ENCODE data around the gene SMARCAL1. TPM values are rescaled to one million over a fixed set of nuclear protein-coding genes. Genes with fewer than 3 reads are reported as not detected.
A peak's percentile ranks its signal among the peaks of the same experiment; 100 is the strongest.

Gene SMARCAL1
- total and polyA plus RNA-seq, 2 experiments from 2014 or later = 18.8 to 19.9 TPM

- H3K9me2 ChIP-seq (replicated peaks; ENCODE audit: insufficient read depth) = no peaks in the 10 kb centered on the region
- WGBS (ENCODE audit: low lambda C conversion rate, missing lambda C conversion rate) = 94% methylated on average over 6 of the region's 6 CpGs
Observed at GRCh38 chr2:216394881-216395280, 17.4 kb upstream of the SMARCAL1 start.

DNA sequence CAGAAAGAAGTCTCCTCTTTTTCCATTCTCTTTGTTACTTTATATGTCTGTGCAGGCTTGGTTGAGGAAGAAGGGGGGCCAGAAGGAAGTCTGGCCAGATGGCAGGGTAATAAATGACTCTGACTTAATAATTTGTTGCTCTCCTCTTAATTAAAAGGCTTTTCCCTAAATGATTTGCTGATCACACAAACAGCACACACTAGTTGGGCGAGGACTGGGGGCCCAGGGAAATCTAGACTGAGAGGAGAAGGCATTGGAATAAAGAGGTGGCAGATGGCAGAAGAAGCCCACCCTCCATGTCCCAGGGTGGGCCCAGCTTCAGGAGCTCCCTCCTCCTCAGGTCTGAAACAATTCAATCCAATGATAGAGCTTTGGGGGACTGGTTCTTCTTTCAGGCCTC is 12.7 kb upstream of the SMARCAL1 start:
- Histone ChIP-seq H3K9me2 (replicated peaks; ENCODE audit: insufficient read depth) (no peaks in the 10 kb centered on the region), H2AFZ (no peak overlapping the region), H3K4me3 (no peak overlapping the region), H3K4me2 (no peak overlapping the region), H3K79me2 (no peaks in the 10 kb centered on the region), H3K9me3 (ENCODE audit: low read depth) (no peaks in the 10 kb centered on the region), H3K36me3 (replicated peaks; ENCODE audit: insufficient read depth, low read depth) (no peaks in the 10 kb centered on the region), H3K27ac (no peak overlapping the region), H3K27me3 (peaks cover 5% of the 10 kb centered on the region), H4K20me1 (ENCODE audit: insufficient read depth, poor library complexity, severe bottlenecking) (no peaks in the 10 kb centered on the region), H3K4me1 (ENCODE audit: insufficient read depth) (no peaks in the 10 kb centered on the region)
- no peak for DNase-seq (ENCODE audit: low spot score)
- no peak for TF ChIP-seq EZH2 (IDR thresholded peaks at IDR 0.05; ENCODE audit: borderline replicate concordance)
- TF ChIP-seq EZH2phosphoT487 (IDR thresholded peaks at IDR 0.05; ENCODE audit: low read depth, severe bottlenecking, unreplicated experiment) = no peak
- no peak for TF ChIP-seq CTCF (IDR thresholded peaks at IDR 0.05; ENCODE audit: poor library complexity)
- 74% methylated on average over 1 of the region's 1 CpG for WGBS (ENCODE audit: low lambda C conversion rate, missing lambda C conversion rate)

More at GRCh38 chr2:216394881-216395280, 17.4 kb upstream of the SMARCAL1 start:
- Histone ChIP-seq H3K36me3 (replicated peaks; ENCODE audit: insufficient read depth, low read depth) (no peaks in the 10 kb centered on the region), H3K4me3 (no peak overlapping the region), H3K4me1 (ENCODE audit: insufficient read depth) (no peaks in the 10 kb centered on the region), H4K20me1 (ENCODE audit: insufficient read depth, poor library complexity, severe bottlenecking) (no peaks in the 10 kb centered on the region), H3K9me3 (ENCODE audit: low read depth) (no peaks in the 10 kb centered on the region), H3K79me2 (no peaks in the 10 kb centered on the region), H2AFZ (no peak overlapping the region), H3K27ac (no peak overlapping the region), H3K4me2 (no peak overlapping the region), H3K27me3 (peaks cover 5% of the 10 kb centered on the region)
- no peak for TF ChIP-seq EZH2phosphoT487 (IDR thresholded peaks at IDR 0.05; ENCODE audit: low read depth, severe bottlenecking, unreplicated experiment)
- DNase-seq (ENCODE audit: low spot score) = no peak

GRCh38 chr2:216402751-216403150 is 9.5 kb upstream of the SMARCAL1 start:
- Histone ChIP-seq H3K4me3 (no peak overlapping the region), H4K20me1 (ENCODE audit: insufficient read depth, poor library complexity, severe bottlenecking) (no peaks in the 10 kb centered on the region), H3K9me2 (replicated peaks; ENCODE audit: insufficient read depth) (no peaks in the 10 kb centered on the region), H3K36me3 (replicated peaks; ENCODE audit: insufficient read depth, low read depth) (no peaks in the 10 kb centered on the region), H3K9me3 (ENCODE audit: low read depth) (no peaks in the 10 kb centered on the region), H3K27me3 (peaks cover 19% of the 10 kb centered on the region), H3K27ac (no peak overlapping the region), H3K4me2 (no peak overlapping the region), H3K4me1 (ENCODE audit: insufficient read depth) (no peaks in the 10 kb centered on the region), H3K79me2 (no peaks in the 10 kb centered on the region), H2AFZ (no peak overlapping the region)
- no peak for DNase-seq (ENCODE audit: low spot score)
- WGBS (ENCODE audit: low lambda C conversion rate, missing lambda C conversion rate) = 90% methylated on average over 6 of the region's 6 CpGs
- no peak for TF ChIP-seq EZH2phosphoT487 (IDR thresholded peaks at IDR 0.05; ENCODE audit: low read depth, severe bottlenecking, unreplicated experiment)
- TF ChIP-seq EZH2 (IDR thresholded peaks at IDR 0.05; ENCODE audit: borderline replicate concordance) = no peak
- TF ChIP-seq CTCF (IDR thresholded peaks at IDR 0.05; ENCODE audit: poor library complexity) = no peak

DNA sequence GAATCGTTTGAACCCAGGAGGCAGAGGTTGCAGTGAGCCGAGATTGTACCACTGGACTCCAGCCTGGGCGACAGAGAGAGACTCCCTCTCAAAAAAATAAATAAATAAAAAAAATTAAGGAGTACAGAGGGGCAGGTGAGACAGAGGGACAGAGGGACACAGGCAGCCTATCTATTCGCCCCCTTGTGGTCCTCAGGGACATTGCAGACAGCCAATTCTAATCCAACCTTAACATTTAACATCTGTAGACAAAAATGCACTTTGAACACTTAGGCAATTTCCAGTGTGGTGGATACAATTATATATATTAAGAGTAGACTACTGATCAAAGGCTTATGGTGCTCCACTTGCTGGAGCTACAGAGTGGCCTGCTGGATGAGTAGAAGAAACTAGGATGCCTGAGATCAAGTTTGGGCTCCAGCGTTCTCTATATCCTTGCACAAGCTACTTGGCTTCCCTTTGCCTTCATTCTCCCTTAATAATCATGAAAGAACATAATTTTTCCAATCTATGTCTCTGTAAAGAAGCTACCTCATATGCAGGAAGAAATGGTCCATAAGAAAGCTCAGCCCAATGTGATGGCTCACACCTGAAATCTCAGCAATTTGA is 8.2 kb upstream of the SMARCAL1 start:
- no peaks in the 10 kb centered on the region for H3K36me3 ChIP-seq (replicated peaks; ENCODE audit: insufficient read depth, low read depth)
- H3K79me2 ChIP-seq = no peaks in the 10 kb centered on the region
- 49% methylated on average over 4 of the region's 5 CpGs for WGBS (ENCODE audit: low lambda C conversion rate, missing lambda C conversion rate)
- no peaks in the 10 kb centered on the region for H4K20me1 ChIP-seq (ENCODE audit: insufficient read depth, poor library complexity, severe bottlenecking)
- DNase-seq (ENCODE audit: low spot score) = peak; percentile 43
- peak; percentile 58 for TF ChIP-seq CTCF (IDR thresholded peaks at IDR 0.05; ENCODE audit: poor library complexity)
- no peak for TF ChIP-seq EZH2phosphoT487 (IDR thresholded peaks at IDR 0.05; ENCODE audit: low read depth, severe bottlenecking, unreplicated experiment)
- H3K4me1 ChIP-seq (ENCODE audit: insufficient read depth) = no peaks in the 10 kb centered on the region
- H3K9me3 ChIP-seq (ENCODE audit: low read depth) = no peaks in the 10 kb centered on the region
- peaks cover 24% of the 10 kb centered on the region for H3K27me3 ChIP-seq
- no peak overlapping the region for H3K4me2 ChIP-seq
- H3K27ac ChIP-seq = no peak overlapping the region
- no peak overlapping the region for H2AFZ ChIP-seq
- no peak overlapping the region for H3K4me3 ChIP-seq
- no peaks in the 10 kb centered on the region for H3K9me2 ChIP-seq (replicated peaks; ENCODE audit: insufficient read depth)

All from hepatocyte (in vitro differentiated cells).